Psoas muscle (tissue), 8 donors: Measurements from ENCODE around the gene ZNF436. TPM values are rescaled to one million over a fixed set of nuclear protein-coding genes. Genes with fewer than 3 reads are reported as not detected.

ENCODE experiments used
- ATAC-seq, 4 donors: fragments of 200-7000 bp; cut with Tn5 transposase; one replicate each; pipeline ENCODE4 v1.9.1; 2020; ENCODE audit warnings: moderate library complexity in 3 of 4, mild to moderate bottlenecking in 2 of 4
- DNase-seq, 2 donors: peaks; one replicate each; pipeline ENCODE4 v3.0.0-alpha.2; 2020
- H3K27ac ChIP-seq: fragments of 200-600 bp; one replicate; pipeline ENCODE4 v1.8.0; 2022
- H3K27me3 ChIP-seq, 3 donors: fragments of 200-600 bp in 1 of 3; one replicate each; pipeline versions ENCODE4 v1.6.1 to v1.8.0; 2013 to 2022; ENCODE audit warnings: low read length in 2 of 3, mild to moderate bottlenecking in 2 of 3, moderate library complexity in 1 of 3; ENCODE audit not compliant: insufficient read depth in 3 of 3
- H3K36me3 ChIP-seq, 2 donors: fragments of 200-600 bp in 1 of 2; one replicate each; pipeline versions ENCODE4 v1.6.1 to v1.8.0; 2013 to 2022; ENCODE audit warnings: low read depth in 1 of 2, mild to moderate bottlenecking in 1 of 2, moderate library complexity in 1 of 2; ENCODE audit not compliant: insufficient read depth in 1 of 2
- H3K4me1 ChIP-seq: fragments of 200-600 bp; one replicate; pipeline ENCODE4 v1.8.0; 2022
- H3K4me3 ChIP-seq: fragments of 200-600 bp; one replicate; pipeline ENCODE4 v1.8.0; 2022; ENCODE audit warnings: mild to moderate bottlenecking
- H3K9me3 ChIP-seq: fragments of 200-600 bp; one replicate; pipeline ENCODE4 v1.8.0; 2022
- WGBS, 3 donors: extraction: QIAGEN DNeasy Blood & Tissue Kit; methylation state at CpG; one replicate each; pipeline versions ENCODE4 v1.1.6 to v1.1.7; 2013; 5-methylcytosine and 5-hydroxymethylcytosine counted together
- intact Hi-C, 2 donors: fragments of 100-400 bp; cut with DNase I; formaldehyde crosslinking; loops; one replicate each; pipeline versions ENCODE4 v1.11.0 to v1.14.2; 2022
- polyA plus RNA-seq, 3 donors: library from polyadenylated mRNA; stranded (reverse); fragments of 200-250 nt; gene quantifications; one replicate each; pipeline ENCODE4 v1.2.3, GENCODE V29; 2013
- total RNA-seq, 4 donors: library from RNA; stranded (reverse); fragmentation: NEBNext Ultra II Directional in 2 of 4; extraction: Animal tissue kit (Norgen Biotek cat#: 25700) in 2 of 4; gene quantifications; one replicate each; pipeline versions ENCODE4 v1.2.1 to v1.2.4, GENCODE V29; 2021 to 2023
- TF ChIP-seq, protein P1 (sequence below): fragments of 200-600 bp; IDR thresholded peaks from one replicate; pipeline ENCODE4 v1.8.0; 2022; ENCODE audit warnings: antibody characterized with exemption
- donor health status: healthy with polysubstance abuse.
- donor health status: DM: no; HTN: no; CAD: no; lungs with moderate emphysema.
- donor health status: Bipolar disorder and iron deficiency.
- donor health status: healthy.
- donor health status: DM: yes; HTN: yes; CAD: no.
- donor health status: DM: no; HTN: no; CAD: no.
- donor health status: DM: no; HTN: no; CAD: no.
- donor health status: DM: yes; HTN: yes; CAD: no.

The ZNF436 gene
- total and polyA plus RNA-seq, 7 donors, result 2.2 to 11.5 (median 7.2) TPM

DNA sequence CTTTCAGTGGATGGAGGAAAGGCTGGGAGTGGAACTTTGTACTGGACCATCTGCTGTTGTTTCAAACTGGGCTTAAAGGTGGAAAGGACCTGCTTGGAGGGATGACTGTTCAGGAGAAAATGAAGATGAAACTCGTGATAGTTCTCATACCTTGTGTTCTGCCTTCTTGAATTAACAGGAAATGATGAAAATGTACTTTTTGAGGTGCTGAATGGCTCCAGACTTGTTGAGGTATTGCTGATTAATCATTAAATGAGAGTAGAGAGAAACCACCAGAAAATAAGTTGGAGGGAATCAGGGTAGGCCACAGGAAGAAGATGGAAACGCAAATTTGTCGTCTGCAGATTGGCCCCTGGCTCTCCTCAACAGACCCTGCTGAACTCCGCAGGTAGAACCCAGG, 26.2 kb upstream of the ZNF436 start:
- Histone ChIP-seq H3K27ac (peak overlapping the region; percentile 67), H3K27me3 (no peaks in the 10 kb centered on the region), H3K9me3 (no peaks in the 10 kb centered on the region), H3K4me3 (no peak overlapping the region), H3K36me3 (peaks cover 0 to 40% of the 10 kb centered on the region in 2 donors), H3K4me1 (peaks cover 35% of the 10 kb centered on the region)
- ATAC-seq (no peak), DNase-seq (no peak)
- TF ChIP-seq, protein P1, sequence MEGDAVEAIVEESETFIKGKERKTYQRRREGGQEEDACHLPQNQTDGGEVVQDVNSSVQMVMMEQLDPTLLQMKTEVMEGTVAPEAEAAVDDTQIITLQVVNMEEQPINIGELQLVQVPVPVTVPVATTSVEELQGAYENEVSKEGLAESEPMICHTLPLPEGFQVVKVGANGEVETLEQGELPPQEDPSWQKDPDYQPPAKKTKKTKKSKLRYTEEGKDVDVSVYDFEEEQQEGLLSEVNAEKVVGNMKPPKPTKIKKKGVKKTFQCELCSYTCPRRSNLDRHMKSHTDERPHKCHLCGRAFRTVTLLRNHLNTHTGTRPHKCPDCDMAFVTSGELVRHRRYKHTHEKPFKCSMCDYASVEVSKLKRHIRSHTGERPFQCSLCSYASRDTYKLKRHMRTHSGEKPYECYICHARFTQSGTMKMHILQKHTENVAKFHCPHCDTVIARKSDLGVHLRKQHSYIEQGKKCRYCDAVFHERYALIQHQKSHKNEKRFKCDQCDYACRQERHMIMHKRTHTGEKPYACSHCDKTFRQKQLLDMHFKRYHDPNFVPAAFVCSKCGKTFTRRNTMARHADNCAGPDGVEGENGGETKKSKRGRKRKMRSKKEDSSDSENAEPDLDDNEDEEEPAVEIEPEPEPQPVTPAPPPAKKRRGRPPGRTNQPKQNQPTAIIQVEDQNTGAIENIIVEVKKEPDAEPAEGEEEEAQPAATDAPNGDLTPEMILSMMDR, result no peak
- 91 to 92% (median 92%) methylated on average over 4 of the region's 4 CpGs for WGBS, 3 donors
- intact Hi-C loops, result no loop called here

DNA sequence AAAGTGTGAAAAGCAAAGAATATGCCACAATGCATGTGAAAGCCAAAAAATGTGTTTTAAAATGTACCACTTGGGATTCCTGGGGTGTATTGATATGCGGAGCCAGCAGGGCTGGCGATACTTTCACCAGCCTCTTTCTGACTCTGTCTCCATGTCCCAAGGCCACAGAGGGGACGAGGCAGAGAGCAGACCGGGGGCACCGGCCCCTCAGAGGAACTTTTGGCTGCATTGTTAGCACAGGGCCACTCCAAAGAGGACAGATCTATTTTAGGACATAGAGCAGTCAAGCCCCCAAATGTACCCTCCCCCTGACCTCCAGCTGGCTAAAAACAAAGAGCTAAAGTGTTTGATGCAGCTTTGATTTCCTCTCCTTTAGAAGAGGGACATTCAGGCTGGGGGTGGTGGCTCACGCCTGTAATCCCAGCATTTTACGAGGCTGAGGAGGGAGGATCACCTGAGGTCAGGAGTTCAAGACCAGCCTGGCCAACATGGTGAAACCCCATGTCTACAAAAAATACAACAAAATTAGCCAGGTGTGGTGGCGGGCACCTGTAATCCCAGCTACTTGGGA, 25.6 kb upstream of the ZNF436 start:
- no peak for DNase-seq
- H3K4me1 ChIP-seq, result peaks cover 30% of the 10 kb centered on the region
- peaks cover 0 to 44% of the 10 kb centered on the region in 2 donors for H3K36me3 ChIP-seq
- H3K9me3 ChIP-seq, result no peaks in the 10 kb centered on the region
- no peak overlapping the region for H3K4me3 ChIP-seq
- TF ChIP-seq, protein P1, result no peak
- 57 to 64% (median 63%) methylated on average over 8 of the region's 8 CpGs for WGBS, 3 donors
- no peak for ATAC-seq
- H3K27me3 ChIP-seq, result no peaks in the 10 kb centered on the region
- intact Hi-C loops, result no loop called here
- H3K27ac ChIP-seq, result peak overlapping the region; percentile 67

DNA sequence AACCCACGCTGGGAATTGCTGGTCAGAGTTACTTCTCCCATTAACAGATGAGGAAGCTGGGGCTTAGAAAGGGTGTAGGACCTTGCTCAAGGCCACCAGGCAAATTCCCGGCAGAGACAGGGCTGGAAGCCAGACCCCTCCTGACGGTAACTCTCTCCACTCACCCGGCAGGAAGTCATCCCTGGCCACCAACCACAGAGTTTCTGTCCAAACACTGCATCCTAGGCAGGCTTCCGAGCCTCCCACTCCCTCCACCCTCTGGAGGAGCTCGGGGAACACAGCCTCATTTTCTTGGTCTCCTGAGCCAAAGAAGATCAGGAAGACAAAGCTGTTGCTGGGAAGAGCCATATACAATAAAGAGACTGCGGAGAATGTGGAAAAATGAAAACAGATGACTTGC, 25.0 kb upstream of the ZNF436 start:
- DNase-seq, result peak; percentile 90
- Histone ChIP-seq H3K4me3 (no peak overlapping the region), H3K27ac (peak overlapping the region; percentile 67), H3K9me3 (no peaks in the 10 kb centered on the region), H3K36me3 (peaks cover 0 to 44% of the 10 kb centered on the region in 2 donors), H3K4me1 (peaks cover 26% of the 10 kb centered on the region), H3K27me3 (no peaks in the 10 kb centered on the region)
- 21 to 29% (median 23%) methylated on average over 7 of the region's 7 CpGs for WGBS, 3 donors
- intact Hi-C loops, result no loop called here
- ATAC-seq, result peak; percentile 60 to 85 (median 71)
- TF ChIP-seq, protein P1, result no peak

DNA sequence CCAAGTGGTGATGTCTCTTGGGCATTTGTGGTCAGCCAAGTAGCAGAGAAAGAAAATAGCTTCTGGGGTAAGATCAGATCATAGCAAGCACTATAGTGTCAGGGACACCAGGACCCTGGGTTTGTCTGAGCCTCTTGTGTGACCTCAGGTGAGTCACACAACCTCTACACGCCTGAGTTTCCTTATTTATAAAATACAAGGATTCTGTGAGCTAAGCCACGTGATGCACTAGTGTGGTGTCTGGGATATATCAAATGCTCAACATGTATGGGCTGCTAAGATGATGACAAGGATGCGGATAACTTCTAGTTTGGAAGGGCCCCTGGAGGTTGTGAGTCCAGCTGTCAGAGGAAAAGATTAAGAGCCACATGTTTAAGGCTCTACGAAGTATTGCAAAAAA, 24.5 kb upstream of the ZNF436 start:
- intact Hi-C loops, result no loop called here
- Histone ChIP-seq H3K27me3 (no peaks in the 10 kb centered on the region), H3K27ac (peak overlapping the region; percentile 67), H3K9me3 (no peaks in the 10 kb centered on the region), H3K4me3 (no peak overlapping the region), H3K4me1 (peaks cover 26% of the 10 kb centered on the region), H3K36me3 (peaks cover 0 to 44% of the 10 kb centered on the region in 2 donors)
- DNase-seq (no peak), ATAC-seq (peak in 3 of 4 donors; percentile 7 to 20 (median 10))
- 73 to 81% (median 76%) methylated on average over 4 of the region's 4 CpGs for WGBS, 3 donors
- TF ChIP-seq, protein P1, result no peak

DNA sequence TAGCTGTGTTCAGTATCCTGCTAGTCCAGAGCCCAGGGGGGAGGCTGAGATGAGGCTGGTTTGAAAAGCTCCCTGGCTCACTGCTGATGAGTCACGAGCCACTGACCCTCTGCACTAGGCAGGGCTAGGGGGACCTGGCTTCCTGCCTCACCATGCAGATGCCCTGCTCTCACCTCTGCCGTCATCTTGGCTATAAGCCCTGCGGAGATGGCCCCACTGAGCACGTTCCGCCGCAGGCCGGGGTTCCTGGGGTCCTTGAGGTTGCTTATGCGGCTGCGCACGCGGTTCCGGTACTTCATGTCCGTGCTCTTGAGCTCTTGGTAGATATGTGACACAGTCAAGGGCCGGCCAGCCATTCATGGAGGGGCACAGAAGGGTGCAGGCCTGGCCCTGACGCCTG, 24.1 kb upstream of the ZNF436 start:
- intact Hi-C loops, result no loop called here
- H3K36me3 ChIP-seq, result peaks cover 0 to 44% of the 10 kb centered on the region in 2 donors
- H3K27ac ChIP-seq, result peak overlapping the region; percentile 67
- H3K4me1 ChIP-seq, result peaks cover 24% of the 10 kb centered on the region
- WGBS, 3 donors, result 84 to 93% (median 86%) methylated on average over 15 of the region's 15 CpGs
- TF ChIP-seq, protein P1, result no peak
- no peaks in the 10 kb centered on the region for H3K9me3 ChIP-seq
- H3K4me3 ChIP-seq, result no peak overlapping the region
- DNase-seq (peak; percentile 74 to 75), ATAC-seq (peak in 3 of 4 donors; percentile 50 to 57 (median 53))
- H3K27me3 ChIP-seq, result no peaks in the 10 kb centered on the region
